SK-N-SH treated with all-trans-retinoic acid at 6 μM for 48 hours (cell line): ENCODE measurements around the gene ACAP2.
"Not testable (repeated sequence)": the region's sequence is repeated elsewhere in the genome, so short reads cannot be mapped to it uniquely, and the experiment has no call there.

Experiments
- ATAC-seq: fragments of 200-7000 bp; cut with Tn5 transposase; 3 replicates; pipeline ENCODE4 v1.9.1; 2020; ENCODE audit warnings: mild to moderate bottlenecking, moderate library complexity
- ARNTL ChIP-seq: fragments of 450-650 bp; formaldehyde crosslinking; IDR thresholded peaks from 2 replicates; pipeline ENCODE4 v1.5.0; 2020; ENCODE audit warnings: low read depth, mild to moderate bottlenecking, moderate library complexity, borderline replicate concordance
- BACH2 ChIP-seq: fragments of 250-450 bp; sonication (Bioruptor Pico); IDR thresholded peaks from 2 replicates; pipeline ENCODE4 v1.9.0; 2021; ENCODE audit warnings: mild to moderate bottlenecking, borderline replicate concordance
- CREB5 ChIP-seq: fragments of 250-450 bp; sonication (Bioruptor Pico); IDR thresholded peaks from 2 replicates; pipeline ENCODE4 v1.5.1; 2020; ENCODE audit warnings: low read depth, mild to moderate bottlenecking, moderate library complexity
- CSDC2 ChIP-seq: fragments of 250-450 bp; sonication (Bioruptor Pico); IDR thresholded peaks from 2 replicates; pipeline ENCODE4 v1.5.0; 2020; ENCODE audit warnings: mild to moderate bottlenecking, moderate library complexity
- CSRNP3 ChIP-seq: fragments of 250-450 bp; sonication (Bioruptor Pico); IDR thresholded peaks from 2 replicates; pipeline ENCODE4 v1.5.1; 2021; ENCODE audit warnings: mild to moderate bottlenecking, moderate library complexity
- ESRRG ChIP-seq: fragments of 250-450 bp; sonication (Bioruptor Pico); IDR thresholded peaks from 2 replicates; pipeline ENCODE4 v1.6.1; 2021; ENCODE audit warnings: mild to moderate bottlenecking
- GLIS3 ChIP-seq: fragments of 250-450 bp; sonication (Bioruptor Pico); IDR thresholded peaks from 2 replicates; pipeline ENCODE4 v1.5.0; 2020; ENCODE audit warnings: mild to moderate bottlenecking, moderate library complexity
- ISL1 ChIP-seq: fragments of 250-450 bp; sonication (Bioruptor Pico); IDR thresholded peaks from 2 replicates; pipeline ENCODE4 v2.1.2; 2022; ENCODE audit warnings: mild to moderate bottlenecking, moderate library complexity
- OSR1 ChIP-seq: fragments of 250-450 bp; sonication (Bioruptor Pico); IDR thresholded peaks from 2 replicates; pipeline ENCODE4 v1.8.0; 2022; ENCODE audit warnings: moderate library complexity, mild to moderate bottlenecking, inconsistent platforms
- PATZ1 ChIP-seq: fragments of 250-450 bp; sonication (Bioruptor Pico); IDR thresholded peaks from 2 replicates; pipeline ENCODE4 v1.8.0; 2020; ENCODE audit warnings: mild to moderate bottlenecking, moderate library complexity, borderline replicate concordance
- PPARA ChIP-seq: fragments of 250-450 bp; sonication (Bioruptor Pico); IDR thresholded peaks from 2 replicates; pipeline ENCODE4 v1.5.0; 2020; ENCODE audit warnings: mild to moderate bottlenecking, borderline replicate concordance
- RARB ChIP-seq: fragments of 250-450 bp; sonication (Bioruptor Pico); IDR thresholded peaks from 2 replicates; pipeline ENCODE4 v1.8.0; 2021; ENCODE audit warnings: mild to moderate bottlenecking, moderate library complexity
- SNAI2 ChIP-seq: fragments of 250-450 bp; sonication (Bioruptor Pico); IDR thresholded peaks from 2 replicates; pipeline ENCODE4 v1.5.0; 2020; ENCODE audit warnings: mild to moderate bottlenecking, moderate library complexity
- TCF4 ChIP-seq: fragments of 250-450 bp; sonication (Bioruptor Pico); IDR thresholded peaks from 2 replicates; pipeline ENCODE4 v1.8.0; 2021; ENCODE audit warnings: mild to moderate bottlenecking, moderate library complexity, borderline replicate concordance
- TOX ChIP-seq: fragments of 250-450 bp; sonication (Bioruptor Pico); IDR thresholded peaks from 2 replicates; pipeline ENCODE4 v1.8.0; 2021; ENCODE audit warnings: mild to moderate bottlenecking, moderate library complexity, borderline replicate concordance
- TSHZ2 ChIP-seq: fragments of 250-450 bp; sonication (Bioruptor Pico); IDR thresholded peaks from 2 replicates; pipeline ENCODE4 v1.5.0; 2020; ENCODE audit warnings: mild to moderate bottlenecking, moderate library complexity
- ZC3H10 ChIP-seq: fragments of 250-450 bp; sonication (Bioruptor Pico); IDR thresholded peaks from 2 replicates; pipeline ENCODE4 v1.5.1; 2021; ENCODE audit warnings: mild to moderate bottlenecking, moderate library complexity
- ZFP3 ChIP-seq: fragments of 250-450 bp; sonication (Bioruptor Pico); IDR thresholded peaks from 2 replicates; pipeline ENCODE4 v1.5.0; 2020; ENCODE audit warnings: mild to moderate bottlenecking, moderate library complexity
- ZFP30 ChIP-seq: fragments of 450-650 bp; formaldehyde crosslinking; IDR thresholded peaks from 2 replicates; pipeline ENCODE4 v1.5.0; 2022; ENCODE audit warnings: mild to moderate bottlenecking, moderate library complexity
- ZNF565 ChIP-seq: fragments of 450-650 bp; formaldehyde crosslinking; conservative IDR thresholded peaks from 2 replicates; pipeline ENCODE4 v1.5.0; 2020; ENCODE audit warnings: low read depth, mild to moderate bottlenecking, moderate library complexity
- ZNF70 ChIP-seq: fragments of 450-650 bp; formaldehyde crosslinking; IDR thresholded peaks from 2 replicates; pipeline ENCODE4 v1.5.0; 2020; ENCODE audit warnings: mild to moderate bottlenecking, moderate library complexity

ACAP2 gene

GRCh38 chr3:195230244-195230643 lies 212.6 kb downstream of the ACAP2 start:
- TF ChIP-seq PATZ1 (CRISPR knock-in tag), result no peak
- TF ChIP-seq OSR1 (CRISPR knock-in tag), result no peak
- TF ChIP-seq ZNF565 (CRISPR knock-in tag), result no peak
- no peak for TF ChIP-seq TCF4
- no peak for TF ChIP-seq ARNTL (CRISPR knock-in tag)
- TF ChIP-seq PPARA (CRISPR knock-in tag), result no peak
- no peak for TF ChIP-seq TOX
- no peak for TF ChIP-seq CSDC2 (CRISPR knock-in tag)
- no peak for TF ChIP-seq GLIS3 (CRISPR knock-in tag)
- no peak for TF ChIP-seq CSRNP3
- no peak for TF ChIP-seq RARB (CRISPR knock-in tag)
- TF ChIP-seq ZFP30 (CRISPR knock-in tag), result no peak
- no peak for TF ChIP-seq ZFP3 (CRISPR knock-in tag)
- no peak for TF ChIP-seq TSHZ2 (CRISPR knock-in tag)
- no peak for TF ChIP-seq SNAI2
- TF ChIP-seq CREB5 (CRISPR knock-in tag), result no peak
- TF ChIP-seq ISL1 (CRISPR knock-in tag), result no peak
- TF ChIP-seq ZC3H10 (CRISPR knock-in tag), result no peak
- TF ChIP-seq BACH2 (CRISPR knock-in tag), result no peak
- no peak for ATAC-seq

GRCh38 chr3:195228886-195229285 lies 213.9 kb downstream of the ACAP2 start:
- ATAC-seq, result not testable (repeated sequence)

- ATAC-seq, result no peak
- TF ChIP-seq PATZ1 (CRISPR knock-in tag) (no peak), ARNTL (CRISPR knock-in tag) (no peak), TCF4 (no peak), ESRRG (CRISPR knock-in tag) (no peak), ZFP3 (CRISPR knock-in tag) (no peak), GLIS3 (CRISPR knock-in tag) (no peak), ZNF70 (no peak), OSR1 (CRISPR knock-in tag) (no peak), ZNF565 (CRISPR knock-in tag) (no peak), CSRNP3 (no peak), ZC3H10 (CRISPR knock-in tag) (no peak), ISL1 (CRISPR knock-in tag) (no peak), PPARA (CRISPR knock-in tag) (no peak), BACH2 (CRISPR knock-in tag) (no peak), TOX (no peak)
Measured at GRCh38 chr3:195227871-195228270, 214.9 kb downstream of the ACAP2 start.
